ENCODE data around the gene METTL3.

The METTL3 gene

DNA sequence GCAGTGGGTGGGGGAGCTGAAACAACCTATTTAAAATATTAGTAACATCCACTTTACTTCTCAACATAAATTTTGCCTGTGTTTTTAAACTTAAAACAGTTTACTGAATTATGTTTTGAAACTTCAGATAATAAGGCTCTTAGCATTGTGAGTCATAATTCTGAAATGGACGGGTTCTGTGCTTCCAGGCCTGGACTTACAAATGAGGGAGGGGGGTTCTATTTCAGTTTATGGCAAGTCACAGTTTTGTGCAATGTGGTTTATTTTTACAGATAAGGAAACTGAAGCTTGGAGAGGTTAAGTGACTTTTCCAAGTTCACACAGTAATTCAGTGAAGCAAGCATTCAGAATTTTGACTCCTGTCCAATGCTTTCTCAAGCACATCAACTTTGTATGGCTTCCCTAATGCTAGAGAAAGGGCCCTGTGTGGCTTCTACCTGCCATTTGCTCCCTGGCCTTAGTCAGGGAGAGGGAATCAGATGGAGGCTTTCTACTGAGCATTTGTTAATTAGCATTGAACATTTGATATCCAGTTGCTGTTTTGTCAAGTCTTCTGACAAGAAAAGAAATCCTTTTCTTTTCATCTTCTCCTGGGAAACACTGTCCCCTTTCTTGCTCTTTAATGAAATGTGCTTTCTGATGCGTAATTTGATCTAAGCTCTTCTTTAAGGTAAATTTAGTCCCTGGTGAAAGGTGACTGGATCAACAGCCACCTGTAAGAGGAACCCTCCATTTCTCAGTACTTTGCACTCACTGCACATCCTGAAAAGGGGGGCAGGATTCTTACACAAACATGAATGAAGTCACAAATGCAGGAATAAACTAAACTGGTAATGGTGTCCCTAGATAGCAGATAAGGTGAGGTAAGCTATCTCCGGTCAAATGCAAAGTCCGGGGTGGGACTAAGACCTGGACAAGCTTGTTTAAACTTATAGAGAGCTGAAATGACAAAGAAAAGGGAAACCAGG, 17.5 kb upstream of the METTL3 start:
- in situ Hi-C loops (cut with HindIII; ENCODE audit: low pct_ligation_motif_present, low pct_unique_long_range_greater_than_20kb, low sequenced_read_pairs) = no loop called here
- no peak for DNase-seq

DNA sequence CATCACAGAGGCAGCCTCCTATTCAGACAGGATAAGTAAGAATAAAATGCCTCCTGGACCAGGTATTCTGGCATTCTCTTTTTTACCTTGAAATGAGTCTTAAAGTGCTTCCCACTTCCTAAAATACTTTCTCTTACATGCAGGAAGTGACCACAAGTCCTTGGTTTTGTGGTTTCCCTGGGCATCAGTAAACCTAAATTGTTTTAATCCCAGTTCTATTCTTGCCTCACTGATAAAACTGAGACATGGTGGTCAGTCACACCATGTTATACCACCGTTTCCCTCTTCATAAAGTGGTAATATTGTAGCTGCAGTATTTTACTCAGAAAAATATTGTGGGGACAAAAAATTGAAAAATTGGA, 16.2 kb upstream of the METTL3 start:
- in situ Hi-C loops (cut with HindIII; ENCODE audit: low pct_ligation_motif_present, low pct_unique_long_range_greater_than_20kb, low sequenced_read_pairs) = no loop called here
- no peak for DNase-seq

DNA sequence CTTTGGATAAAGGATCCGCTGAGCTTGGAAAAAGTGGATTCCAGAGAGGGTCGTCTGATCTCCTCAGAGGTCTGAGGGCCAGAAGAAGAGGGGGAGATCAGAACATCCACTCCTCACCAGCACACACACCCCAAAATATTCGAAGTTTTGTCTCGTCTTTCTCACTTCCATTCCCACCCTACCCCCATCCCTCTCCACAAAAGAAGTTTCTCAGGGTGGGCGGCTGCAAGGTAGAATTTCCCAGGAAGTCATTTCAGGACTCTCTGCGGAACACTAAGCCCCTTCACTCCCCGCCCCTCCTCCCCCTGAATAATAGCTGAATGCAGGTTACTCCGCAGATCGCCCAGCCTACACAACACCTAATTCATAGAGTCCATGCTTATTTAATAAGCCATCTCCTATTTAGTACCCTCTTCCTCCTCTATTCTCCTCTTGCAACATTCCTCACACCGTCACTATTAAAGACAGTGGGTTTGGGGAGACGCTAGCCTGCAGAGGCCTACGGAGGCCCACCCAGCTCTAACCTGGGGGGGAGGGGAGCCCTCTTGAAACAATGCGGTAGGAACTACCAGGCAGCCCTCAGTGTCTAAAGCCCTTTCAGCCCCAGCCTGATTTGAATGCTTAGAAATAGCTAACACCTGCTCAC, 15.7 kb upstream of the METTL3 start:
- no peak for DNase-seq
- in situ Hi-C loops (cut with HindIII; ENCODE audit: low pct_ligation_motif_present, low pct_unique_long_range_greater_than_20kb, low sequenced_read_pairs) = no loop called here

GRCh38 chr14:21525962-21526671, 15.0 kb upstream of the METTL3 start, which contains the start of gene SALL2:
Gene SALL2 (minus strand): TSS chr14:21526346. CDS start chr14:21526127, 219 bp downstream.
- DNase-seq = peak; percentile 68
- in situ Hi-C loops (cut with HindIII; ENCODE audit: low pct_ligation_motif_present, low pct_unique_long_range_greater_than_20kb, low sequenced_read_pairs) = no loop called here

DNA sequence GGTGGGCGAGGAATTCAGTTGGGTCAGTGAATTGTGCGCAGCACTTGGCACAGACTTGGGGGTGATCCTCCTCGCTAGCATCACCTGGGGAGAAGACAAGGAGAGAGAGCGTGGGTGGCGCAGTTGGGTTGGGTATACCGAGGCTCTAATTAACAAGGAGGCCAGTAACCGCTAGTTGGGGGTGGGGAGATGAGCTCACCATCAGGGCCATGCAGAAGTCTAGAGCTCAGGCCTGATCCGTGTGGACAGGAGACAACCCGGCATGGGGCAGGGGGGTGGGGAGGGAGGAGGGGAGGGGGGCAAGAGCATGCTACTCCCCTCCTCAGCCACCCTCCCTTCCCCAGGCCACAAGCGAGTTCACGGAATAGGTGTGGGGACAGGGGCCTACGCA, 14.4 kb upstream of the METTL3 start:
- in situ Hi-C loops (cut with HindIII; ENCODE audit: low pct_ligation_motif_present, low pct_unique_long_range_greater_than_20kb, low sequenced_read_pairs) = no loop called here
- no peak for DNase-seq

DNA sequence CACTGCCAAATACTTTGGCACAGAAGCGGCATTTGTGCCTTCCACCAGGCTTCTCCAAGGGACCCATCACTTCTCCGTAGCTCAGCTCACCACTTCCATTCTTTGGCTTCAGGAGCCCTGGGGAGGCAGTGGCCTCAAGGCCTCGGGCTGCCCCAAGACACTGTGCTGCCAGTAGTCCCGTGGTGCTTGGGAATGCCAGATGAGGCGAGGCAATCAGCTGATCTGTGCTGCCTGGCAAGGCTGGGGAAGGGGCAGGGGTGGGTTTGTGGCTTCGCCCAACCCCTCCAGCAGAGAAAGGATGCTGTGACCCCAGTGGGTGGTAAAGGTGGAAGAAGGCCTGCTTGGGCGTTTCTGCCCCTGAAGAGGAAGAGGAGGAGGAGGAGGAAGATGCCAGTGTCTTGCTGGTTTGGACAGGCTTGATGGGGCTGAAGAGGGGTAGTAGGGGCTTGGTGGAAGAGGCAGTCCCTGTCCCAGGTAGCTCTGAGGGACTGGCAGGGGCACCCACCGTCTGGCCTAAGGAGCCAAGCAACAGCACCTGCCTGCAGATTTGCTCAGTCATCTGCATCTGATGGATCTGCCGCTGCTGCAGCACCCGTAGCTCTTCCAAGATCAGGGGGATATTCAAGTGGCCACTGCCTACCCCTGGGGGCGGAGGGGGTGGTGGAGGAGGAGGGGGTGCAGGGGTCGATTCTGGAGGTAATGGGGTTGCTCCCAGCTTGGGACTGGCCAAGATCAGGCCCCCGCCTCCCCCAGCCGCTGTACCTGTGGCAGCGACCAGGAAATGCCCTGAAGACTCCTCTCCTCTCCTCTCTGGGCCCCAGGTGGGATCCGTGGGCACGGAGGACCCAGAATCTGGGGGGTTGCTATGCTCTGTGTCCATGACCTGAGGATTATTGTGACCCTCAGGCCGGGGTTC, 13.7 kb upstream of the METTL3 start:
- in situ Hi-C loops (cut with HindIII; ENCODE audit: low pct_ligation_motif_present, low pct_unique_long_range_greater_than_20kb, low sequenced_read_pairs) = no loop called here
- DNase-seq = no peak

DNA sequence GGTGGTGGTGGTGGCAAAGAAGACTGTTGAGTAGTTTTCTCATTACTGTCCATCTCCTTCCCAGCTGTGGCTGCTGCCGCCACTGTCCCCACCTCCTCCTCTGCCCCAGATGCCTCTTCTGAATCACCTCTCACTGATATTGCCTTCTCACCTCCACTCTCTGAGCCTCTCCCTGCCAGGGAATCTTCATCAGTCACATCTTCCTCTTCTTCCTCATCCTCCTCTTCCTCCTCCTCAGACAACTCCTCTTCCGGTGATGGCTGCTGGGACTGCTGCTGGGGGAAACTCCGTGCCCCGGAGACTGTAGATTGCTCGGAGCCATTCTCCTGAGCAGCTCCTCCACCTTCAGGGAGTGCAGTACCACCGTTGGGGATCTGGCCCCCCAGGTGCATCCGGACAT, 12.1 kb upstream of the METTL3 start:
- DNase-seq = no peak
- in situ Hi-C loops (cut with HindIII; ENCODE audit: low pct_ligation_motif_present, low pct_unique_long_range_greater_than_20kb, low sequenced_read_pairs) = no loop called here

DNA sequence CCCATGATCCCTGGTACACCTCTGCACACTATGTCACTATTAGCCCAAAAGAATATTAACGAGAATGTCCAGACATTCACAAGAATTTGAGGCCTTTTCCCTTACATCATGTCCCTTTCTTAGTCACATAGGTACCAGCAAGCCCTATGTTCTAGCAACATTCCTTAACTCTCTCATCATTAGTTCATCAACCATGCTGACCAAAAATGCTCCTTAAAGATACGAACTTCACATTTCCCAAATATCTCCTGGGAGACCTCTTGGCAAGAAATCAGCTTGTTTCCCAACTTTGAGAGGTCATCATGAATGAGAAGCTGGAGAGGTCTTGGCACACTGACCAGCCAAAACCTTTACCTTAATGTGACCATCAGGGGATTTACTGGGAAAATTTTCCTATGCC, 10.4 kb upstream of the METTL3 start:
- in situ Hi-C loops (cut with HindIII; ENCODE audit: low pct_ligation_motif_present, low pct_unique_long_range_greater_than_20kb, low sequenced_read_pairs) = no loop called here
- DNase-seq = no peak

DNA sequence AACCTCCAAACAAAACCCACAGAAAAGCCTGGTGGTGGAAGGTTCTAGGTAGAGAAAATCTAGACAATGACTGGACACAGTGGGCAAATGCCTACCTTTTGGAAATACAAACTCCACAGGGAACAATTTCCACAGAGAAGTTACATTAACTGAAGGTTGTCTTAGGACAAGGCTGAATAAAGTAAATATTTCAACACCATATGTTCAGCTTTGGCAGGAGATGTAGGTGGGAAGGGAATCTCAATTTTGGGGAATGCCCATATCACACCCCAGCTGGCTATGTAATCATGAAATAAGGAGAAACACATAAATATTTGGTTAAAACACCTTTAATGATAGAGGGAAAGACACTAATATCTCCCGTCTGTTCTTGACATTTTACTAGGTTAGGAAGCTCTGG, 9.6 kb upstream of the METTL3 start:
- in situ Hi-C loops (cut with HindIII; ENCODE audit: low pct_ligation_motif_present, low pct_unique_long_range_greater_than_20kb, low sequenced_read_pairs) = no loop called here
- no peak for DNase-seq

GRCh38 chr14:21518725-21519124, 7.6 kb upstream of the METTL3 start:
- in situ Hi-C loops (cut with HindIII; ENCODE audit: low pct_ligation_motif_present, low pct_unique_long_range_greater_than_20kb, low sequenced_read_pairs) = no loop called here
- no peak for DNase-seq

DNA sequence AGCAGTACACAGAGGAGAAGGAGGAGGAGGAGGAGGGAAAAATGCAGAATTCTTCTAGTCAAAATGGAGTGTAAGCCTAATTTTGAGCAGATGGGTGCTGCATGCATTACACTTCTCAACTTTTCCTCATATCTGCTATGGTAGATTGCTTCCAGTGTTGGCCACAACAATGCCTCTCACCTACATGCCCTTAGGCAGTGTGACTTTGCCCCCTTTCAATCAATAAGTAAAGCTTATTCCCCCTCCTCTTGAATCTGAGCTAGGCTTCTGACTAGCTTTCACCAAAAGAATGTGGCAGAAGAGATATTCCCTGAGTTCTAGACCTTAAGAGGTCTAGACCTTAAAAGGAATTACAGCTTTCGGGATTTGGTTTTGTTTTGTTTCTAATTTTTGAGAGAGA, 3.2 kb upstream of the METTL3 start:
- DNase-seq = no peak
- in situ Hi-C loops (cut with HindIII; ENCODE audit: low pct_ligation_motif_present, low pct_unique_long_range_greater_than_20kb, low sequenced_read_pairs) = no loop called here

DNA sequence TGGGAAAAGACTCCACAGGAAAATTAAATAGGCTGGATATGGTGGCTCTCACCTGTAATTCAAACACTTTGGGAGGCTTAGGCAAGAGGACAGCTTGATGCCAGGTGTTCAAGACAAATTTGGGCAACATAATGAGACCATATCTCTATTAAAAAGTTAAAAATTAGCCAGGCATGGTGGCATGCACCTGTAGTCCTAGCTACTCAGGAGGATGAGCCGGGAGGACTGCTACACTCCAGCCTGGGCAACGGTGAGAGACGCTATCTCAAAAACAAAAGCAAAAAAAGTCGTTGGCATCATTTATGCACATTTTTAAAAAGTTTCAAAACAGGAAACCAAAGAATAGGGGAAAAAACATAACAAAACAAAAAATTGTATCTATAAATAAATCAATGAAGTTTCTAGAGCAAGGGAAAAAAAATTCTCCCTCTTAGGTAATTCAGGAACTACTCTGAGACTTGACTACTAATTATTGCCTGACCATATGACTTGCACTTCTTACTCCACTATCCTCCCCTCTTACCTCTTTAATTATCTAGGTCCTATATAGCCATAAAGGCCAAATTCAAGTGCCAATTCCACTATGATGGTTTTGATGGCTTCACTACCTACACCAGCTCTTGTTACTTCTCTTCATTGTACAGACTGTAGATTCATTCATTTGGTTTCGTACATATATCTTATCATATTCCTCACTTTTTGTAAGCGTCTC, 1.6 kb downstream of the METTL3 start:
- no peak for DNase-seq
- in situ Hi-C loops (cut with HindIII; ENCODE audit: low pct_ligation_motif_present, low pct_unique_long_range_greater_than_20kb, low sequenced_read_pairs) = no loop called here

- DNase-seq = no peak
- in situ Hi-C loops (cut with HindIII; ENCODE audit: low pct_ligation_motif_present, low pct_unique_long_range_greater_than_20kb, low sequenced_read_pairs) = no loop called here
These were observed 4.6 kb downstream of the METTL3 start for GRCh38 chr14:21506557-21506956.

GRCh38 chr14:21505012-21505553, 6.1 kb downstream of the METTL3 start:
- in situ Hi-C loops (cut with HindIII; ENCODE audit: low pct_ligation_motif_present, low pct_unique_long_range_greater_than_20kb, low sequenced_read_pairs) = no loop called here

DNA sequence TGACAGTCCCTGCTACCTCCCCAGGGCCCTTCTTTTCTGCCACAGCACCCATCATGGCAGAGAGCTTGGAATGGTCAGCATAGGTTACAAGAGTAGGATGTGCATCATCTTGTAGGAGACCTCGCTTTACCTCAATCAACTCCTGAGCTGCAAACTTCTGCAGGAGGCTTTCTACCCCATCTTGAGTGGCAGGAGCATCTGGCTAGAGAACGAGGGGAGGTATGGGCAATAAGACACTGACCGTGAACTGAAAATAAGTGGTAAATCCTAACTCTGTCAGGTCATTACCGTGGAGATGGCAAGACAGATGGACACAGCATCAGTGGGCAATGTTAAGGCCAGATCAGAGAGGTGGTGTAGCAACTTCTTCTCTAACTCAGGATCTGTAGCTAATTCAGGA, 7.8 kb downstream of the METTL3 start:
- in situ Hi-C loops (cut with HindIII; ENCODE audit: low pct_ligation_motif_present, low pct_unique_long_range_greater_than_20kb, low sequenced_read_pairs) = no loop called here
- DNase-seq = no peak

More at GRCh38 chr14:21505012-21505553, 6.1 kb downstream of the METTL3 start:
- no peak for DNase-seq

- in situ Hi-C loops (cut with HindIII; ENCODE audit: low pct_ligation_motif_present, low pct_unique_long_range_greater_than_20kb, low sequenced_read_pairs) = no loop called here
- no peak for DNase-seq
These were observed 9.6 kb downstream of the METTL3 start for GRCh38 chr14:21501568-21501967.
